ENCODE measurements around the gene MAP4K4.
"Not testable (repeated sequence)": the region's sequence is repeated elsewhere in the genome, so short reads cannot be mapped to it uniquely, and the experiment has no call there.

MAP4K4 gene

DNA sequence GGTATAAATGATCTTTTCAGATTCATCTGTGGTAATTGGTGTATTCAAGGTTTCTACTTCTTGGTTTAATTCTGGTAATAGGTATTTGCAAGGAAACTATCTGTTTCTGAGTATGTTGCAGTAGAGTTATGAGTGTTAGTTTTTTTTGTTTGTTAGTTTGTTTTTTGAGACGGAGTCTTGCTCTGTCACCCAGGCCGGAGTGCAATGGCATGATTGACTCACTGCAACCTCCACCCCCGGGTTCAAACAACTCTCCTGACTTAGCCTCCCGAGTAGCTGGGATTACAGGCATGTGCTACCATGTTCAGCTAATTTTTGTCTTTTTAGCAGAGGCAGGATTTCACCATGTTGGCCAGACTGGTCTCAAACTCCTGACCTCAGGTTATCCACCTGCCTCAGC is 233.3 kb downstream of the MAP4K4 start:
- DNase-seq, result peak; percentile 5

- DNase-seq, result no peak
Observed at GRCh38 chr2:101931402-101931801, 233.9 kb downstream of the MAP4K4 start.

GRCh38 chr2:101935764-101936163 is 238.3 kb downstream of the MAP4K4 start:
- DNase-seq, result not testable (repeated sequence)

DNA sequence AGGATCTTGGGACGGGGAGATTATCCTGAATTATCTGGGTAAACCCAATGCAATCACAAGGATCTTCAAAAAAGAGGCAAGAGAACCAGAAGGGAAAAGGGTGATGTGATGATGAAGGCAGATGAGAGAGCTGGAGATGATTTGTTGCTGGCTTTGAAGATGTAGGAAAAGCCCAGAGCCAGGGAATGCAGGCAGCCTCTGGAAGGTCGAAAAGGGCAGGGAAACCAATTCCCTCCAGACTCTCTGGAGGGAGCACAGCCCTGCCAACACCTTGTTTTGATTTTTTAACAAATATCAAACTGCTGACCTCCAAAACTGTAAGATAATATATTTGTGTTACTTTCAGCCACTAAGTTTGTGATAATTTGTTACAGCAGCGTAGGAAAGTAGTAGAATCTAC is 245.3 kb downstream of the MAP4K4 start:
- DNase-seq, result no peak
